HL-60 (cell line): Measurements from ENCODE around the gene TMEM63C.

Source experiments
- DNase-seq, 2 experiments: peaks; one replicate each; pipeline ENCODE4 v3.0.0-alpha.2; 2010 to 2020; ENCODE audit warnings: low read depth in 1 of 2, low spot score in 1 of 2
- H3K27ac ChIP-seq: fragments of 250-450 bp; sonication (Bioruptor Pico); replicated peaks from 2 replicates; pipeline ENCODE4 v1.5.1; 2020; ENCODE audit warnings: mild to moderate bottlenecking, moderate library complexity
- H3K27me3 ChIP-seq: fragments of 250-450 bp; sonication (Bioruptor Pico); 2 replicates; pipeline ENCODE4 v1.5.1; 2021; ENCODE audit warnings: mild to moderate bottlenecking, moderate library complexity; ENCODE audit not compliant: insufficient read depth, poor library complexity, severe bottlenecking
- H3K4me3 ChIP-seq: replicated peaks from 2 replicates; pipeline ENCODE4 v1.5.1; 2011; ENCODE audit warnings: mild to moderate bottlenecking, control low read depth, low read length; ENCODE audit not compliant: insufficient read depth
- GABPA ChIP-seq: IDR thresholded peaks from 2 replicates; pipeline ENCODE4 v1.6.1; 2012; ENCODE audit warnings: low read depth
- POLR2AphosphoS5 ChIP-seq: IDR thresholded peaks from 2 replicates; pipeline ENCODE4 v1.6.1; 2012; ENCODE audit warnings: low read depth
- SPI1 ChIP-seq: IDR thresholded peaks from 2 replicates; pipeline ENCODE4 v1.6.1; 2012; ENCODE audit warnings: low read depth, mild to moderate bottlenecking, borderline replicate concordance
- TF ChIP-seq, protein P1 (sequence below): IDR thresholded peaks from one replicate; pipeline ENCODE4 v1.5.1; 2011; ENCODE audit warnings: low read length, control low read depth, inconsistent platforms; ENCODE audit not compliant: insufficient read depth
- TF ChIP-seq, protein P2 (sequence below): IDR thresholded peaks from 2 replicates; pipeline ENCODE4 v1.6.1; 2012; ENCODE audit warnings: low read depth; ENCODE audit not compliant: insufficient replicate concordance

TMEM63C gene

DNA sequence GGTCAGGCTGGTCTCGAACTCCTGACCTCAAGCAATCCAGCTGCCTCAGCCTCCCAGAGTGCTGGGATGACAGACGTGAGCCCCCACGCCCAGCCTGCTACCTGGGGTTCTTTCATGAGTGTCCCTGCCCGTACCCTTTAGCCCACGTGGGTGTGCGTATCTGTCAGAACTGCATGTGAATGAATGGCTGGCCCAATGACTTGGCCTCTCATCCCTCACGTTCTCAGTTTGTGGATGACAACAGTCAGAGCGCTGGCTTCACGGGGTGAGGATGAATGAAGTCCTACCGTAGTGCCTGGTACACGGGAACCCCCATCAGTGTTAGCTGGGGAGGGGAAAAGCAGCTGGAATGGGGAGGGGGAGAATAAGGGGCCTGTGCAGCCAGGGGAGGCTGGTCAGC is 23.9 kb upstream of the TMEM63C start:
- H3K27ac ChIP-seq = no peak overlapping the region
- H3K4me3 ChIP-seq = no peak overlapping the region
- TF ChIP-seq GABPA = no peak
- TF ChIP-seq POLR2AphosphoS5 = no peak
- TF ChIP-seq, protein P1, sequence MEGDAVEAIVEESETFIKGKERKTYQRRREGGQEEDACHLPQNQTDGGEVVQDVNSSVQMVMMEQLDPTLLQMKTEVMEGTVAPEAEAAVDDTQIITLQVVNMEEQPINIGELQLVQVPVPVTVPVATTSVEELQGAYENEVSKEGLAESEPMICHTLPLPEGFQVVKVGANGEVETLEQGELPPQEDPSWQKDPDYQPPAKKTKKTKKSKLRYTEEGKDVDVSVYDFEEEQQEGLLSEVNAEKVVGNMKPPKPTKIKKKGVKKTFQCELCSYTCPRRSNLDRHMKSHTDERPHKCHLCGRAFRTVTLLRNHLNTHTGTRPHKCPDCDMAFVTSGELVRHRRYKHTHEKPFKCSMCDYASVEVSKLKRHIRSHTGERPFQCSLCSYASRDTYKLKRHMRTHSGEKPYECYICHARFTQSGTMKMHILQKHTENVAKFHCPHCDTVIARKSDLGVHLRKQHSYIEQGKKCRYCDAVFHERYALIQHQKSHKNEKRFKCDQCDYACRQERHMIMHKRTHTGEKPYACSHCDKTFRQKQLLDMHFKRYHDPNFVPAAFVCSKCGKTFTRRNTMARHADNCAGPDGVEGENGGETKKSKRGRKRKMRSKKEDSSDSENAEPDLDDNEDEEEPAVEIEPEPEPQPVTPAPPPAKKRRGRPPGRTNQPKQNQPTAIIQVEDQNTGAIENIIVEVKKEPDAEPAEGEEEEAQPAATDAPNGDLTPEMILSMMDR = no peak
- no peak for TF ChIP-seq SPI1
- TF ChIP-seq, protein P2, sequence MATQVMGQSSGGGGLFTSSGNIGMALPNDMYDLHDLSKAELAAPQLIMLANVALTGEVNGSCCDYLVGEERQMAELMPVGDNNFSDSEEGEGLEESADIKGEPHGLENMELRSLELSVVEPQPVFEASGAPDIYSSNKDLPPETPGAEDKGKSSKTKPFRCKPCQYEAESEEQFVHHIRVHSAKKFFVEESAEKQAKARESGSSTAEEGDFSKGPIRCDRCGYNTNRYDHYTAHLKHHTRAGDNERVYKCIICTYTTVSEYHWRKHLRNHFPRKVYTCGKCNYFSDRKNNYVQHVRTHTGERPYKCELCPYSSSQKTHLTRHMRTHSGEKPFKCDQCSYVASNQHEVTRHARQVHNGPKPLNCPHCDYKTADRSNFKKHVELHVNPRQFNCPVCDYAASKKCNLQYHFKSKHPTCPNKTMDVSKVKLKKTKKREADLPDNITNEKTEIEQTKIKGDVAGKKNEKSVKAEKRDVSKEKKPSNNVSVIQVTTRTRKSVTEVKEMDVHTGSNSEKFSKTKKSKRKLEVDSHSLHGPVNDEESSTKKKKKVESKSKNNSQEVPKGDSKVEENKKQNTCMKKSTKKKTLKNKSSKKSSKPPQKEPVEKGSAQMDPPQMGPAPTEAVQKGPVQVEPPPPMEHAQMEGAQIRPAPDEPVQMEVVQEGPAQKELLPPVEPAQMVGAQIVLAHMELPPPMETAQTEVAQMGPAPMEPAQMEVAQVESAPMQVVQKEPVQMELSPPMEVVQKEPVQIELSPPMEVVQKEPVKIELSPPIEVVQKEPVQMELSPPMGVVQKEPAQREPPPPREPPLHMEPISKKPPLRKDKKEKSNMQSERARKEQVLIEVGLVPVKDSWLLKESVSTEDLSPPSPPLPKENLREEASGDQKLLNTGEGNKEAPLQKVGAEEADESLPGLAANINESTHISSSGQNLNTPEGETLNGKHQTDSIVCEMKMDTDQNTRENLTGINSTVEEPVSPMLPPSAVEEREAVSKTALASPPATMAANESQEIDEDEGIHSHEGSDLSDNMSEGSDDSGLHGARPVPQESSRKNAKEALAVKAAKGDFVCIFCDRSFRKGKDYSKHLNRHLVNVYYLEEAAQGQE = no peak
- H3K27me3 ChIP-seq = no peaks in the 10 kb centered on the region
- DNase-seq = no peak

DNA sequence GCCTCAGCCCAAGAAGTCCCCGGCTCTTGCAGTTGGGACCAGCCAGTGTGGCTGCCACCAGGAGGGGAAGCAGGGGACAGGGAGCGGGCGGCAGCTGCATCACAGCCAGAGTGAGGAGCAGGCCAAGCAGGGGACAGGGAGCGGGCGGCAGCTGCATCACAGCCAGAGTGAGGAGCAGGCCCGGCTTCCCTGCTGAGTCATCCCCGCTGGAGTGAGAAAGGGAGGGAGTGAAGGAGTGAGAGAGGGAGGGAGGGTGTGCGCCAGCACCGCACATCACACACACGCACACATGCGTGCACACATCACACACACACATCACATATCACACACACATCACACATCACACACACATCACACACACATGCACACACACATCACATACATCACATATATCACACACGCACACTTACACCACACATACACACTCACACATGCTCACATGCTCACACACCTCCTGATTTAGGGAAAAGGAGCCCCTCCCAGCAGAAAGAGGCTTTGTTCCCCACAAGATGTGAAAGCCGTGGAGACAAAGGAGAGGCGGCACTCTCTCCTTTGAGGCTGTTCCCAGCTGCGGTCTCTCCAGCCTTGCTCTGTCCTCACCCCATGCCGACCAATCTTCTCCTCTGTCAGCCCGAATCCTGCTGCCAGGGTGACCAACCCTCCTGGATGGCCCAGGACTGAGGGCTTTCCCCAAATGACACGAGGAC is 23.3 kb upstream of the TMEM63C start:
- no peak for DNase-seq
- no peak for TF ChIP-seq GABPA
- TF ChIP-seq POLR2AphosphoS5 = no peak
- TF ChIP-seq SPI1 = no peak
- TF ChIP-seq, protein P2 = no peak
- TF ChIP-seq, protein P1 = no peak
- Histone ChIP-seq H3K4me3 (no peak overlapping the region), H3K27ac (no peak overlapping the region), H3K27me3 (no peaks in the 10 kb centered on the region)

DNA sequence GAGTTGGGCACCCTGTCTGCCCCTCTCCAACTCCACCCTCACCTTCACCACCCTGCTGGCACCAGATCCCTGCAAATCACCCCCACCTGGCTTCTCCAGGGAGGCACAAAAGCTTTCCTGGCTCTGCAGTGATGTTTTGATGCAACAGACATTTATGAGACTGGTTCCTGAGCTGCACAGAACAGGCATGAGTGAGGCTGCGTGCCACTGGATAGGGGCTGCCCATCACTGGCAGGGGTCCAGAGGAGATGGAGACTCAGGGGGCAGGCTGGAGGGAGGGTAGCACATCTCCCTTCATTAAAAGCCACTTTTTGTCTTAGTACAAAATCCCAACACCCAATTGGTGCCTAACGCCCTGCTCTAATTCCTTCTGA is 22.7 kb upstream of the TMEM63C start:
- Histone ChIP-seq H3K27me3 (no peaks in the 10 kb centered on the region), H3K27ac (no peak overlapping the region), H3K4me3 (no peak overlapping the region)
- no peak for DNase-seq
- TF ChIP-seq, protein P2 = no peak
- TF ChIP-seq, protein P1 = no peak
- no peak for TF ChIP-seq SPI1
- no peak for TF ChIP-seq POLR2AphosphoS5
- TF ChIP-seq GABPA = no peak
